Vagina (tissue), 2 donors: ENCODE data around the gene CDKN2AIP. TPM values are rescaled to one million over a fixed set of nuclear protein-coding genes. Genes with fewer than 3 reads are reported as not detected.

ENCODE experiments used
- DNase-seq, 2 donors: peaks; one replicate each; pipeline ENCODE4 v3.0.0-alpha.2; 2017; ENCODE audit errors: extremely low spot score in 2 of 2
- H3K27ac ChIP-seq: fragments of 200-600 bp; sonication (generic); one replicate; pipeline ENCODE4 v1.5.1; 2019
- H3K27me3 ChIP-seq: fragments of 200-600 bp; sonication (generic); one replicate; pipeline ENCODE4 v1.5.1; 2019
- H3K36me3 ChIP-seq, 2 donors: fragments of 200-600 bp; sonication (generic); one replicate each; pipeline ENCODE4 v1.5.1; 2017 to 2019
- H3K4me1 ChIP-seq: fragments of 200-600 bp; sonication (generic); one replicate; pipeline ENCODE4 v1.5.1; 2019
- H3K4me3 ChIP-seq, 2 donors: fragments of 200-600 bp; sonication (generic); 1 replicate in 1 of 2; 2 replicates in 1 of 2; pipeline ENCODE4 v1.5.1; 2016 to 2019
- H3K9me3 ChIP-seq: fragments of 200-600 bp; sonication (generic); one replicate; pipeline ENCODE4 v1.5.1; 2019
- POLR2A ChIP-seq, 2 donors: fragments of 450-650 bp; IDR thresholded peaks; one replicate each; pipeline ENCODE4 v1.6.1; 2017; ENCODE audit warnings: antibody characterized with exemption in 2 of 2, mild to moderate bottlenecking in 2 of 2, moderate library complexity in 2 of 2
- POLR2AphosphoS5 ChIP-seq, 2 donors: sonication (generic); formaldehyde crosslinking; IDR thresholded peaks; one replicate each; pipeline ENCODE4 v1.9.0; 2017; ENCODE audit warnings: antibody characterized with exemption in 2 of 2, mild to moderate bottlenecking in 2 of 2, low read depth in 1 of 2; ENCODE audit not compliant: insufficient read depth in 1 of 2
- intact Hi-C: fragments of 100-400 bp; cut with DNase I; formaldehyde crosslinking; loops from one replicate; pipeline ENCODE4 v1.15.1; 2023
- total RNA-seq: library from RNA; depleted of rRNA; stranded (reverse); fragments of >200 nt; gene quantifications from one replicate; pipeline ENCODE4 v1.2.3, GENCODE V29; 2016
- TF ChIP-seq, protein P1 (sequence below), 3 experiments: fragments of 450-650 bp in 2 of 3; fragments of 200-600 bp in 1 of 3; sonication (generic) in 1 of 3; IDR thresholded peaks; one replicate each; pipeline ENCODE4 v1.5.1; 2017 to 2019; ENCODE audit warnings: antibody characterized with exemption in 3 of 3, mild to moderate bottlenecking in 2 of 3, moderate library complexity in 2 of 3

CDKN2AIP gene, protein sequence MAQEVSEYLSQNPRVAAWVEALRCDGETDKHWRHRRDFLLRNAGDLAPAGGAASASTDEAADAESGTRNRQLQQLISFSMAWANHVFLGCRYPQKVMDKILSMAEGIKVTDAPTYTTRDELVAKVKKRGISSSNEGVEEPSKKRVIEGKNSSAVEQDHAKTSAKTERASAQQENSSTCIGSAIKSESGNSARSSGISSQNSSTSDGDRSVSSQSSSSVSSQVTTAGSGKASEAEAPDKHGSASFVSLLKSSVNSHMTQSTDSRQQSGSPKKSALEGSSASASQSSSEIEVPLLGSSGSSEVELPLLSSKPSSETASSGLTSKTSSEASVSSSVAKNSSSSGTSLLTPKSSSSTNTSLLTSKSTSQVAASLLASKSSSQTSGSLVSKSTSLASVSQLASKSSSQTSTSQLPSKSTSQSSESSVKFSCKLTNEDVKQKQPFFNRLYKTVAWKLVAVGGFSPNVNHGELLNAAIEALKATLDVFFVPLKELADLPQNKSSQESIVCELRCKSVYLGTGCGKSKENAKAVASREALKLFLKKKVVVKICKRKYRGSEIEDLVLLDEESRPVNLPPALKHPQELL
- 15.0 TPM for total RNA-seq

DNA sequence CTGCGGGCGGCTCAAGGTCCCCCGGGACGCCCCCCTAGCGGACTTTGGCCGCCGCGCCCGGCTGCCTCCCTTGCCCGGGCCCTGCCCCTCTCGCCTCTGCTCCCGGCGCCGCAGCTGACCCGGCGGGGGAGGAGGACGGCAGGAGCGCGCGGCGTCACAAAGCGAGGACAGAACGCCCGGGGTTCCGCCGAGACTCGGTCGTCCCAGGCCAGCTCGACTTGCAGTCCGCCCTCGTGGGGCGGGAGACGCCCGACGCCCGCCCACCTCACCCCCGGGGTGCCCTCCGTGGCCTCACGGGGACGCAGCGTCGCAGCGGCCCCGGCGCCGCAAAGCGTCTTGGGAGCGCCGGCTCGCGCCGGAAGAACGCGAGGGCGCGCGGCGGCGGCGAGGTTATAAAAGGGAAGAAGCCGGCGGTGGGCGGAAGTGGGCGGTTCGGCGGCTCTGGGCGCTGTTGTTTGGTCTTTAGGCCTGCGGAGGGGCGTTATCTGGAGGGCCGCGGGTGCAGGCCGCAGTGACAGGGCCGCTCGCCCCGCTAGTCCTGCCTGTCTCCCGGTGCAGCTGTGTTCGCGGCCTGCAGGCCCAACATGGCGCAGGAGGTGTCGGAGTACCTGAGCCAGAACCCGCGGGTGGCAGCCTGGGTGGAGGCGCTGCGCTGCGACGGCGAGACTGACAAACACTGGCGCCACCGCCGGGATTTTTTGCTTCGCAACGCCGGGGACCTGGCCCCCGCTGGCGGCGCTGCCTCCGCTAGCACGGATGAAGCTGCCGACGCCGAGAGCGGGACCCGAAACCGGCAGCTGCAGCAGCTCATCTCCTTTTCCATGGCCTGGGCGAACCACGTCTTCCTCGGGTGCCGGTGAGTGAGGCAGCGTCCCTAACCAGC lies at the start of gene CDKN2AIP:
TSS of gene CDKN2AIP (plus strand) at position 423 of the 883 bp plus-strand sequence. CDS start at position 585, 162 bp downstream.
- H3K27ac ChIP-seq = peak within 1 kb of the TSS; percentile 94
- peak within 1 kb of the TSS; percentile 91 to 96 for H3K4me3 ChIP-seq
- peaks cover 0 to 25% of the 10 kb centered on the region in 2 donors for H3K36me3 ChIP-seq
- intact Hi-C loops = no loop called here
- TF ChIP-seq POLR2AphosphoS5 (IDR thresholded peaks at IDR 0.05; ENCODE audit: insufficient read depth in 1 of 2, low read depth in 1 of 2) (peak; percentile 54 to 94), POLR2A (IDR thresholded peaks at IDR 0.05) (peak in 1 of 2 donors; percentile 94)
- TF ChIP-seq, protein P1, sequence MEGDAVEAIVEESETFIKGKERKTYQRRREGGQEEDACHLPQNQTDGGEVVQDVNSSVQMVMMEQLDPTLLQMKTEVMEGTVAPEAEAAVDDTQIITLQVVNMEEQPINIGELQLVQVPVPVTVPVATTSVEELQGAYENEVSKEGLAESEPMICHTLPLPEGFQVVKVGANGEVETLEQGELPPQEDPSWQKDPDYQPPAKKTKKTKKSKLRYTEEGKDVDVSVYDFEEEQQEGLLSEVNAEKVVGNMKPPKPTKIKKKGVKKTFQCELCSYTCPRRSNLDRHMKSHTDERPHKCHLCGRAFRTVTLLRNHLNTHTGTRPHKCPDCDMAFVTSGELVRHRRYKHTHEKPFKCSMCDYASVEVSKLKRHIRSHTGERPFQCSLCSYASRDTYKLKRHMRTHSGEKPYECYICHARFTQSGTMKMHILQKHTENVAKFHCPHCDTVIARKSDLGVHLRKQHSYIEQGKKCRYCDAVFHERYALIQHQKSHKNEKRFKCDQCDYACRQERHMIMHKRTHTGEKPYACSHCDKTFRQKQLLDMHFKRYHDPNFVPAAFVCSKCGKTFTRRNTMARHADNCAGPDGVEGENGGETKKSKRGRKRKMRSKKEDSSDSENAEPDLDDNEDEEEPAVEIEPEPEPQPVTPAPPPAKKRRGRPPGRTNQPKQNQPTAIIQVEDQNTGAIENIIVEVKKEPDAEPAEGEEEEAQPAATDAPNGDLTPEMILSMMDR (IDR thresholded peaks at IDR 0.05) = peak in 2 of 3 experiments; percentile 5 to 47
- peaks cover 39% of the 10 kb centered on the region for H3K4me1 ChIP-seq
- no peaks in the 10 kb centered on the region for H3K27me3 ChIP-seq
- DNase-seq = peak; percentile 92 to 94
- H3K9me3 ChIP-seq = no peaks in the 10 kb centered on the region

DNA sequence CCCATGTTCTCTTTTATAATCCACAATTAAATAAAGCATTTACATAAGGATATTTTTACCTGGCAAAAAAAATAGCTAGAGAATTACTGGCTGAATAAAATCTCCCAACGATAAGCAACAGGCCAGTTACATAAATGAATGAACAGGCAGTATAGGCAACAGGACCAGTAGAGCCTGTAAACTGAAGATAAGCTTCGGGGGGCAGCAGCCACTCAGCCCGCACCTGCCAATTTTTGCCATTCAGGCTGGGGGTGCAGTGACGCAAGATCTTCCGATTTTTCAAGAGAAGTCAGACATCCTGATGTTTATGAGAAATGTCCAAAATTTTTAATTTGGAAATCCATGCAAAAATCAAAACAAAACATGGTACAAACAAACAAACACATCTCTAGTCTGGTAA lies 49.0 kb upstream of the CDKN2AIP start:
- no peaks in the 10 kb centered on the region for H3K9me3 ChIP-seq
- H3K27ac ChIP-seq = no peak overlapping the region
- no peaks in the 10 kb centered on the region for H3K27me3 ChIP-seq
- no peak overlapping the region for H3K4me3 ChIP-seq
- DNase-seq = no peak
- TF ChIP-seq, protein P1 (IDR thresholded peaks at IDR 0.05) = no peak
- TF ChIP-seq POLR2A (IDR thresholded peaks at IDR 0.05) = no peak
- no peaks in the 10 kb centered on the region for H3K36me3 ChIP-seq
- H3K4me1 ChIP-seq = peaks cover 9% of the 10 kb centered on the region
- intact Hi-C loops = no loop called here

DNA sequence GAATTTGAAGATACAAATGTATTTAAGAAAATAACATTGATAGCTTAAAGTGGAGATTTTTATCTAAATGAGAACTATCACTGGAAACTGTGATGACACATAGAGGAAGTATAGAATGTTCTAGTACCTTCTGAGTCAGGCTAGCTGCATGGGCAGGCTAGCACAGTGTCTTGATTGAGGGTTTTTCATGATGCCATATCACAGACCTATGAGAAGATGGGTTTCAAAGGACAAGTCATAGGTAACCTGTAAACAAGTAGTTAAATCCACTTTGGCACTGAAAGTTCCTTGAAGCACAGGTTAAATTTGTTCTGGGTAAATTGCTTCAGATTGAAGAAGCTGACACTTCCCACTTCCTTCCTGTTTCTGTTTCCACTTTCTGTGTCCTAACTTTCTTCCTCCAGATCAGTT lies 48.2 kb upstream of the CDKN2AIP start:
- no peak overlapping the region for H3K27ac ChIP-seq
- TF ChIP-seq, protein P1 (IDR thresholded peaks at IDR 0.05) = no peak
- TF ChIP-seq POLR2A (IDR thresholded peaks at IDR 0.05) = no peak
- no peak for TF ChIP-seq POLR2AphosphoS5 (IDR thresholded peaks at IDR 0.05; ENCODE audit: insufficient read depth in 1 of 2, low read depth in 1 of 2)
- intact Hi-C loops = no loop called here
- H3K9me3 ChIP-seq = no peaks in the 10 kb centered on the region
- H3K4me1 ChIP-seq = peaks cover 9% of the 10 kb centered on the region
- no peaks in the 10 kb centered on the region for H3K27me3 ChIP-seq
- H3K4me3 ChIP-seq = no peak overlapping the region
- H3K36me3 ChIP-seq = no peaks in the 10 kb centered on the region
- no peak for DNase-seq

DNA sequence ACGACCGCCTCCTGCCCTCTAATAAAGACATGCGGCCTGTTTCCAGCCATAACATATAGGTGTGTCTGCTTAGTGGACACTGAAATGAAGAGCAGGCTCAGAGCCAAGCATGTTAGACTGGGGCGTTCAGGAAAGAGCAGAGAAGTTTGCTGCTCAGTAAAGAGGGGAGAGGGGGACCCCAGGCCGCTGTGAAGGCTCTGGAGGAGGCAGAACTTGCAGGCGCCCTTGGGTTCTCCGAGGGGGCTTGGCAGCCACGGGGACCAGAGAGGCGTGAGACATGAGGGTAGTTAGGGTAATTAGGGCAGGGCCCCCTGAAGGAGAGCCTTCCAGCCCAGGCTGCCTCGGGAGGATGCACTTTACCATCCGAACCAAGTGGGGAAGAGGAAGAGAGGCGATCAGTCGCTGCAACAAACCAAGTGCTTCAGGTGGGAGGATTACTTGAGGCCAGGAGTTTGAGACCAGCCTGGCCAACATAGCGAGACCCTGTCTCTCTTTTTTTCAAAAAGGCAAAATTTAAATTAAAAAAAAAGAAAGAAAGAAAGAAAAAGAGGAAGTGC lies 46.6 kb upstream of the CDKN2AIP start:
- H3K4me3 ChIP-seq = peak overlapping the region; percentile 53
- H3K36me3 ChIP-seq = no peaks in the 10 kb centered on the region
- intact Hi-C loops = no loop called here
- DNase-seq = no peak
- H3K4me1 ChIP-seq = peaks cover 9% of the 10 kb centered on the region
- H3K27me3 ChIP-seq = no peaks in the 10 kb centered on the region
- no peaks in the 10 kb centered on the region for H3K9me3 ChIP-seq
- TF ChIP-seq POLR2A (IDR thresholded peaks at IDR 0.05) (no peak), POLR2AphosphoS5 (IDR thresholded peaks at IDR 0.05; ENCODE audit: insufficient read depth in 1 of 2, low read depth in 1 of 2) (no peak)
- TF ChIP-seq, protein P1 (IDR thresholded peaks at IDR 0.05) = no peak
- H3K27ac ChIP-seq = peak overlapping the region; percentile 30
